ENCODE results near the gene IGFL4. TPM values are rescaled to one million over a fixed set of nuclear protein-coding genes. Genes with fewer than 3 reads are reported as not detected.

IGFL4 gene
- total and polyA plus RNA-seq, 3 donors from 2014 or later = 0.37 to 0.79 (median 0.56) TPM

DNA sequence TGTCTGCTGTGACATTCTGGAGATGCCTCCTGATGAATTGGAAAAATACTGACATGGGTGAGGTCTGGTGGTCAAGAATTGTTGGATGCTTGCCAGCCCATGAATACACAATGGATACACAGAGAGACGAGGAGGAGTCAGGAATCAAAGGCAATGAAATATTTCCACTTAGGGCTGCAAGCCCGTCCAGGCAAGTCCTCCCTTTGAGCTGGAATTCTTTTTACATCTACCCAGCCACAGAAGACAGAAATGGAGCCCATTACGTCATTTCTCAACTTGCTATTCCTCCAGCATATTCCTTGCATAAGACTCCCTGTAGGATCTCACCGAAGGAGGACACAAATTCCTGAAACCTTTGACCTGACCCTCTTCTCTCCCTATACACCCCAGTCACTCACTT lies 15.7 kb upstream of the IGFL4 start:
- H3K27me3 ChIP-seq = no peaks in the 10 kb centered on the region
- no peaks in the 10 kb centered on the region for H3K4me1 ChIP-seq
- no peaks in the 10 kb centered on the region for H3K36me3 ChIP-seq (ENCODE audit: low read depth, missing control alignments)
- no peak for TF ChIP-seq POLR2A (IDR thresholded peaks at IDR 0.05)
- TF ChIP-seq, protein P1, sequence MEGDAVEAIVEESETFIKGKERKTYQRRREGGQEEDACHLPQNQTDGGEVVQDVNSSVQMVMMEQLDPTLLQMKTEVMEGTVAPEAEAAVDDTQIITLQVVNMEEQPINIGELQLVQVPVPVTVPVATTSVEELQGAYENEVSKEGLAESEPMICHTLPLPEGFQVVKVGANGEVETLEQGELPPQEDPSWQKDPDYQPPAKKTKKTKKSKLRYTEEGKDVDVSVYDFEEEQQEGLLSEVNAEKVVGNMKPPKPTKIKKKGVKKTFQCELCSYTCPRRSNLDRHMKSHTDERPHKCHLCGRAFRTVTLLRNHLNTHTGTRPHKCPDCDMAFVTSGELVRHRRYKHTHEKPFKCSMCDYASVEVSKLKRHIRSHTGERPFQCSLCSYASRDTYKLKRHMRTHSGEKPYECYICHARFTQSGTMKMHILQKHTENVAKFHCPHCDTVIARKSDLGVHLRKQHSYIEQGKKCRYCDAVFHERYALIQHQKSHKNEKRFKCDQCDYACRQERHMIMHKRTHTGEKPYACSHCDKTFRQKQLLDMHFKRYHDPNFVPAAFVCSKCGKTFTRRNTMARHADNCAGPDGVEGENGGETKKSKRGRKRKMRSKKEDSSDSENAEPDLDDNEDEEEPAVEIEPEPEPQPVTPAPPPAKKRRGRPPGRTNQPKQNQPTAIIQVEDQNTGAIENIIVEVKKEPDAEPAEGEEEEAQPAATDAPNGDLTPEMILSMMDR (IDR thresholded peaks at IDR 0.05) = no peak
- no peaks in the 10 kb centered on the region for H3K9me3 ChIP-seq
- intact Hi-C loops (cut with DNase I; ENCODE audit: low total_unique reads) = no loop called here
- H3K4me3 ChIP-seq = no peak overlapping the region
- no peak overlapping the region for H3K27ac ChIP-seq
- WGBS, 2 donors = 39 to 44% methylated on average over 4 of the region's 4 CpGs
- DNase-seq = no peak

DNA sequence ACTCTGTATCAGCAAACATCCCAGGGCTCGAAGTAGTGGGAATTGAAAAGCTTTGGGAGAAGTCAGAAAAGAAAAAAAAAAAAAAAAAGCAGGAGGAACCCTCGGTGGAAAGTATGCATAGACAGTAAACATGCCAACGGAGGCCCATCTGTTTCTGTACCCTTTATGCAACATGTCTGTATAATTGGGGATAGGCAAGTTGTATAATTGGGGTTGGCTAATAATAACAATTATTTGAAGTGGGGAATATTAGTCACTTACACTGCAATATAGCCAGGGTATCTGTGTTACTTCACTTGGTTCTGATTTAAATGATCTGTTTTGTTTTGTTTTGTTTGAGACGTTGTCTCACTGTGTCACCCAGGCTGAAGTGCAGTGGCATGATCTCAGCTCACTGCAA lies 12.1 kb upstream of the IGFL4 start:
- TF ChIP-seq, protein P1 (IDR thresholded peaks at IDR 0.05) = no peak
- no peak for TF ChIP-seq POLR2A (IDR thresholded peaks at IDR 0.05)
- Histone ChIP-seq H3K27ac (no peak overlapping the region), H3K36me3 (ENCODE audit: low read depth, missing control alignments) (no peaks in the 10 kb centered on the region), H3K27me3 (no peaks in the 10 kb centered on the region), H3K4me3 (no peak overlapping the region), H3K9me3 (no peaks in the 10 kb centered on the region), H3K4me1 (no peaks in the 10 kb centered on the region)
- intact Hi-C loops (cut with DNase I; ENCODE audit: low total_unique reads) = no loop called here
- no peak for DNase-seq
- WGBS, 2 donors = 66 to 68% methylated on average over 4 of the region's 4 CpGs

DNA sequence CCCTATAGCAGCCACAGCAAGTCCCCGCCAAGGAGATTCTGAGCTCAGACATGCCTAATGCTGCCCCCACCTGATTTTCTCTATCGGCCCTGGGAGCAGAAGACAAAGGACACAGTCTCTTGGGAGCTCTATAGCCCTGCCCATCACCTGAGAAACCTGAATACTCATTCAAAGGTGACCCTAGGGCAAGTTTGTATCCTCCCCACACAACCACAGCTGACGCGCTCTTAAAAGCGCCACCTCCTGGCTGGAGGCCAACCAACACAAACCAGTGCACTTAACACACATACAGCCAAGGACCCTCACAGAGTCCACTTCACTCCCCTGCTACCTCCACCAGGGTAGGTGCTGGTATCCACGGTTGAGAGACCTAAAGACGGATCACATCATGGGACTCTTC lies 8.8 kb upstream of the IGFL4 start:
- Histone ChIP-seq H3K4me1 (no peaks in the 10 kb centered on the region), H3K9me3 (no peaks in the 10 kb centered on the region), H3K36me3 (ENCODE audit: low read depth, missing control alignments) (no peaks in the 10 kb centered on the region), H3K4me3 (no peak overlapping the region), H3K27ac (no peak overlapping the region), H3K27me3 (no peaks in the 10 kb centered on the region)
- intact Hi-C loops (cut with DNase I; ENCODE audit: low total_unique reads) = no loop called here
- no peak for TF ChIP-seq POLR2A (IDR thresholded peaks at IDR 0.05)
- TF ChIP-seq, protein P1 (IDR thresholded peaks at IDR 0.05) = no peak
- DNase-seq = peak; percentile 22
- 52 to 68% methylated on average over 6 to 7 of the region's 7 CpGs for WGBS, 2 donors

DNA sequence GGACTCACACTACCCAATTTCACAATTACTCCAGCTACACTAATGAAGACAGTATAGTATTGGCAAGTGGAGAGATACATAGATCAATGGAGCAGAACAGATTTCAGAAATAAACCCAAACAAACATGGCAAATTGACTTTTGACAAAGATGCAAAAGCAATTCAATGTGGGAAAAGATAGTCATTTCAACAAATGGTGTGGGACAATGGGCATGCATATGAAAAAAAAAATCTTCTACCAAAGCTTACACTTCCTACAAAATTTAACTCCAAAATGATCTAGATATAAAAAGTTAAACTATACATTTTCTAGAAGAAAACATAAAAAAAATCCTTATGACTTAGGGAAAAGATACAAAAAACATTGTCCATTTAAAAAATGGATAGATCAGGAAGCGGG lies 2.7 kb upstream of the IGFL4 start:
- Histone ChIP-seq H3K27ac (no peak overlapping the region), H3K27me3 (no peaks in the 10 kb centered on the region), H3K4me3 (no peak overlapping the region), H3K9me3 (no peaks in the 10 kb centered on the region), H3K4me1 (no peaks in the 10 kb centered on the region), H3K36me3 (ENCODE audit: low read depth, missing control alignments) (no peaks in the 10 kb centered on the region)
- TF ChIP-seq, protein P1 (IDR thresholded peaks at IDR 0.05) = no peak
- no peak for TF ChIP-seq POLR2A (IDR thresholded peaks at IDR 0.05)
- 95% methylated on average over 1 of the region's 1 CpG for WGBS, 2 donors
- DNase-seq = no peak
- intact Hi-C loops (cut with DNase I; ENCODE audit: low total_unique reads) = no loop called here

DNA sequence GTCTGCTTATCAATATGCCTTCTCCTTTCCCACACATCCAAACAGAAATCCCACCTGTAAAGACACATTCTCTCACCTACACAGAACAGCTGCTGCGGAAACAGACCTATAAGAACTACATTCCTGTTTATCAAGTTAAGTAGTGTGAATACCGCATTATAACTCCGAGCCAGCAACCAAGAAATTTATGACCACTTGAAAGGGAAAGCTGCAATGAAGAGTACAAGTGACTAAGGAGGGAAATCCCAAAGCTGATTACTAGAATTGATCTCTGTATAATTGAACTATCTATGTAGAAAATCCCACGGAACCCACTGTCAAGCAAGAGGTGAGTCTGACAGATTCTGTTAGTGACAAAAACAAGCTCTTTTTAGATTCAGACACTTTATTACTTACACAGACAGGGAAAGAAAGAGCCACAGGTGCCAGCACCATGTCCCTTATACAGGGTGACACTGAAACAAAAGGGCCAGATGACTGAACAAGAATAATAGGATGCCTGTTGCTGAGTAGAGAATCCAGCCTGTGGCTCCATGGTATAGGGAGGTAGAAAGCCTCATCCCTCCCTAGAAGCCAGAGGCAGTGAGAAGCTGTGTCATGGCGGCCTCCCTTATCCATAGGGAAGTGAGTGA lies 1.6 kb upstream of the IGFL4 start:
- H3K4me1 ChIP-seq = no peaks in the 10 kb centered on the region
- no peaks in the 10 kb centered on the region for H3K36me3 ChIP-seq (ENCODE audit: low read depth, missing control alignments)
- H3K4me3 ChIP-seq = no peak overlapping the region
- WGBS, 2 donors = 58 to 62% methylated on average over 5 of the region's 5 CpGs
- H3K27me3 ChIP-seq = no peaks in the 10 kb centered on the region
- intact Hi-C loops (cut with DNase I; ENCODE audit: low total_unique reads) = no loop called here
- DNase-seq = no peak
- H3K27ac ChIP-seq = no peak overlapping the region
- no peaks in the 10 kb centered on the region for H3K9me3 ChIP-seq
- TF ChIP-seq, protein P1 (IDR thresholded peaks at IDR 0.05) = no peak
- TF ChIP-seq POLR2A (IDR thresholded peaks at IDR 0.05) = no peak

Data from testis (tissue), 3 donors.